ENCODE data around the gene ABCA4. TPM values are rescaled to one million over a fixed set of nuclear protein-coding genes. Genes with fewer than 3 reads are reported as not detected.

ABCA4 gene
- total RNA-seq, 1 donor from 2014 or later, result 1.4 TPM

GRCh38 chr1:94096797-94097549 lies 24.0 kb downstream of the ABCA4 start:
- peak overlapping the region; percentile 81 for H3K27ac ChIP-seq
- DNase-seq (no peak), ATAC-seq (no peak)
- no peak for TF ChIP-seq CTCF (IDR thresholded peaks at IDR 0.05)
- H3K4me3 ChIP-seq, result no peak overlapping the region
- H3K4me1 ChIP-seq, result peaks cover 42% of the 10 kb centered on the region
- H3K9me3 ChIP-seq, result no peaks in the 10 kb centered on the region
- no peaks in the 10 kb centered on the region for H3K36me3 ChIP-seq
- intact Hi-C loops (cut with DNase I), result no loop called here
- H3K27me3 ChIP-seq, result no peaks in the 10 kb centered on the region

GRCh38 chr1:94095744-94096469 lies 25.0 kb downstream of the ABCA4 start:
- H3K4me1 ChIP-seq, result peaks cover 47% of the 10 kb centered on the region
- no peaks in the 10 kb centered on the region for H3K36me3 ChIP-seq
- ATAC-seq (no peak), DNase-seq (no peak)
- TF ChIP-seq CTCF (IDR thresholded peaks at IDR 0.05), result no peak
- no peaks in the 10 kb centered on the region for H3K27me3 ChIP-seq
- H3K4me3 ChIP-seq, result no peak overlapping the region
- H3K27ac ChIP-seq, result peak overlapping the region; percentile 81
- intact Hi-C loops (cut with DNase I), result no loop called here
- H3K9me3 ChIP-seq, result no peaks in the 10 kb centered on the region

GRCh38 chr1:94095112-94095637 lies 25.8 kb downstream of the ABCA4 start:
- DNase-seq, result no peak
- no peak overlapping the region for H3K4me3 ChIP-seq
- no peaks in the 10 kb centered on the region for H3K36me3 ChIP-seq
- no peak for TF ChIP-seq CTCF (IDR thresholded peaks at IDR 0.05)
- H3K27ac ChIP-seq, result peak overlapping the region; percentile 81
- H3K9me3 ChIP-seq, result no peaks in the 10 kb centered on the region
- intact Hi-C loops (cut with DNase I), result no loop called here
- no peaks in the 10 kb centered on the region for H3K27me3 ChIP-seq
- peaks cover 47% of the 10 kb centered on the region for H3K4me1 ChIP-seq
- ATAC-seq, result peak; percentile 38

DNA sequence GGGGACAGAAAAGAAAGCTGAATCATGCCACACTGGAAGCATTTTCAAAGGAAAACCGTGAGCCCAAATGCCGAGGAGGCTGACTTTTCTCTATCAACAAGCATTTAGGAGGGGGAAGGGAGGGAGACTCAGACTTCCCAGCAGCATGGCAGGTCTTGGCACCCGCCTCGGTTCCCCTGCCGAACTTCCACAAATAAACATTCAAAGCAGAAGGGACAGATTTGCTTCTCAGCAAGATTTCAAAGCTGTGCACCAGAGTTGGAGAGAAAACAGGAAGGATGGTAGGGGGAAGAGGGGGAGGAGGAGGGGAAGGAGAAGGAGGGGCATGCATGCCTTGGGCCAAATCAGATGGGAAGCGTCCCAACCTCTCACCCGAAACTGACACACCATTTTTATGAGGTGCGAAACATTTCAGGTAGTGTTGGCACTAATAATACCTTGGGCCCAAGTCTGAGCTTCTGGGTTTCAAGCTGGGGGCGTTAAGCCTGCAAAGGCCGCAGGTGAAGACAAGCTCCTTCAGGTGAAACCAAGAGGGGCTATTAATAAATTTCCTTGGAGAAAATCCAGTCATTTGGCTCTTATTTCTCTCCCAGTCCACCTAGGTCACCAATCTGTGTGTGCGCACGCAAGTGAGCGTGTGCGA lies 26.4 kb downstream of the ABCA4 start:
- Histone ChIP-seq H3K4me3 (no peak overlapping the region), H3K27ac (peak overlapping the region; percentile 81), H3K27me3 (no peaks in the 10 kb centered on the region), H3K9me3 (no peaks in the 10 kb centered on the region), H3K4me1 (peaks cover 47% of the 10 kb centered on the region), H3K36me3 (no peaks in the 10 kb centered on the region)
- peak; percentile 68 for ATAC-seq
- no peak for TF ChIP-seq CTCF (IDR thresholded peaks at IDR 0.05)
- intact Hi-C loops (cut with DNase I), result no loop called here
- DNase-seq, result no peak

- no peak for DNase-seq
- intact Hi-C loops (cut with DNase I), result no loop called here
Measured at GRCh38 chr1:94093996-94094395, 27.0 kb downstream of the ABCA4 start.

More at GRCh38 chr1:94093996-94094395, 27.0 kb downstream of the ABCA4 start:
- no peak for ATAC-seq
- Histone ChIP-seq H3K36me3 (no peaks in the 10 kb centered on the region), H3K9me3 (no peaks in the 10 kb centered on the region), H3K27ac (peak overlapping the region; percentile 81), H3K27me3 (no peaks in the 10 kb centered on the region), H3K4me1 (peaks cover 47% of the 10 kb centered on the region), H3K4me3 (no peak overlapping the region)
- TF ChIP-seq CTCF (IDR thresholded peaks at IDR 0.05), result no peak
